Body of pancreas (tissue), 4 donors: Measurements from ENCODE around the gene TMCO4. TPM values are rescaled to one million over a fixed set of nuclear protein-coding genes. Genes with fewer than 3 reads are reported as not detected.

Experiments
- ATAC-seq: fragments of 150-250 bp; one replicate; pipeline ENCODE4 v1.9.1; 2016
- DNase-seq, 4 donors: peaks; one replicate each; pipeline ENCODE4 v3.0.0-alpha.2; 2019
- H3K27ac ChIP-seq, 4 donors: fragments of 200-600 bp; sonication (generic); 1 replicate in 3 of 4; 2 replicates in 1 of 4; pipeline versions ENCODE4 v1.5.1 to v1.6.1; 2016 to 2019; ENCODE audit warnings: mild to moderate bottlenecking in 1 of 4, mixed read lengths in 1 of 4, moderate library complexity in 1 of 4
- H3K27me3 ChIP-seq, 2 donors: fragments of 200-600 bp; sonication (generic); one replicate each; pipeline ENCODE4 v1.6.0; 2016; ENCODE audit warnings: mild to moderate bottlenecking in 1 of 2
- H3K36me3 ChIP-seq, 2 donors: fragments of 200-600 bp; sonication (generic); replicated peaks in 1 of 2; 2 replicates each; pipeline ENCODE4 v1.5.1; 2016; ENCODE audit warnings: low read depth in 2 of 2; ENCODE audit not compliant: insufficient read depth in 1 of 2
- H3K4me1 ChIP-seq: fragments of 200-600 bp; sonication (generic); one replicate; pipeline ENCODE4 v1.6.0; 2016
- H3K4me3 ChIP-seq, 2 donors: fragments of 200-600 bp; sonication (generic); 1 replicate in 1 of 2; 2 replicates in 1 of 2; pipeline ENCODE4 v1.5.1; 2016 to 2019
- H3K9me3 ChIP-seq, 3 donors: fragments of 200-600 bp; sonication (generic); 1 replicate in 2 of 3; 2 replicates in 1 of 3; pipeline ENCODE4 v1.5.1; 2016
- CTCF ChIP-seq, 7 experiments: fragments of 450-650 bp in 4 of 7; fragments of 200-600 bp in 3 of 7; sonication (generic) in 3 of 7; IDR thresholded peaks; one replicate each; pipeline ENCODE4 v1.5.1; 2016 to 2019; ENCODE audit warnings: antibody characterized with exemption in 7 of 7
- POLR2A ChIP-seq, 3 donors: fragments of 450-650 bp; IDR thresholded peaks; one replicate each; pipeline ENCODE4 v1.6.1; 2016; ENCODE audit warnings: antibody characterized with exemption in 3 of 3, mild to moderate bottlenecking in 2 of 3
- WGBS, 2 donors: methylation state at CpG; one replicate each; pipeline ENCODE4 v1.1.5; 2017; 5-methylcytosine and 5-hydroxymethylcytosine counted together
- intact Hi-C: fragments of 100-400 bp; cut with DNase I; formaldehyde crosslinking; loops from one replicate; pipeline ENCODE4 v1.15.1; 2023
- total RNA-seq, 2 donors: library from RNA; depleted of rRNA; stranded (reverse); fragments of >200 nt; gene quantifications; one replicate each; pipeline ENCODE4 v1.1.0, GENCODE V29; 2016

TMCO4 gene
- total RNA-seq, 2 donors from 2014 or later: 31.3 to 36.3 TPM

GRCh38 chr1:19687414-19687813 is 112.3 kb downstream of the TMCO4 start:
- WGBS, 2 donors: 92 to 100% methylated on average over 1 of the region's 1 CpG

GRCh38 chr1:19685994-19686393 is 113.7 kb downstream of the TMCO4 start:
- DNase-seq (no peak), ATAC-seq (no peak)
- WGBS, 2 donors: 89 to 90% methylated on average over 7 to 9 of the region's 9 CpGs
- no peaks in the 10 kb centered on the region for H3K9me3 ChIP-seq
- H3K36me3 ChIP-seq: peaks cover 0 to 5% of the 10 kb centered on the region in 2 donors
- no peaks in the 10 kb centered on the region for H3K4me1 ChIP-seq
- intact Hi-C loops: no loop called here
- no peak overlapping the region for H3K4me3 ChIP-seq
- no peak overlapping the region for H3K27ac ChIP-seq
- H3K27me3 ChIP-seq: no peaks in the 10 kb centered on the region
- TF ChIP-seq CTCF (IDR thresholded peaks at IDR 0.05): no peak
- TF ChIP-seq POLR2A (IDR thresholded peaks at IDR 0.05): no peak

More at GRCh38 chr1:19687414-19687813, 112.3 kb downstream of the TMCO4 start:
- DNase-seq: no peak
- intact Hi-C loops: no loop called here
- Histone ChIP-seq H3K4me3 (no peak overlapping the region), H3K36me3 (peaks cover 0 to 11% of the 10 kb centered on the region in 2 donors), H3K27ac (no peak overlapping the region), H3K27me3 (no peaks in the 10 kb centered on the region), H3K9me3 (no peaks in the 10 kb centered on the region), H3K4me1 (no peaks in the 10 kb centered on the region)
- TF ChIP-seq POLR2A (IDR thresholded peaks at IDR 0.05) (no peak), CTCF (IDR thresholded peaks at IDR 0.05) (no peak)
- ATAC-seq: no peak

GRCh38 chr1:19684677-19685076 is 115.0 kb downstream of the TMCO4 start:
- TF ChIP-seq POLR2A (IDR thresholded peaks at IDR 0.05): no peak
- no peak for TF ChIP-seq CTCF (IDR thresholded peaks at IDR 0.05)
- 71 to 85% methylated on average over 2 of the region's 2 CpGs for WGBS, 2 donors
- H3K36me3 ChIP-seq: peaks cover 0 to 2% of the 10 kb centered on the region in 2 donors

GRCh38 chr1:19683351-19683750 is 116.4 kb downstream of the TMCO4 start:
- intact Hi-C loops: no loop called here
- H3K36me3 ChIP-seq: peaks cover 0 to 2% of the 10 kb centered on the region in 2 donors
- ATAC-seq (no peak), DNase-seq (no peak)
- H3K9me3 ChIP-seq: no peaks in the 10 kb centered on the region
- H3K4me3 ChIP-seq: no peak overlapping the region
- H3K4me1 ChIP-seq: no peaks in the 10 kb centered on the region
- no peaks in the 10 kb centered on the region for H3K27me3 ChIP-seq
- no peak for TF ChIP-seq POLR2A (IDR thresholded peaks at IDR 0.05)
- no peak for TF ChIP-seq CTCF (IDR thresholded peaks at IDR 0.05)
- no peak overlapping the region for H3K27ac ChIP-seq
- WGBS, 2 donors: 94 to 95% methylated on average over 3 to 8 of the region's 8 CpGs

More at GRCh38 chr1:19684677-19685076, 115.0 kb downstream of the TMCO4 start:
- ATAC-seq (no peak), DNase-seq (no peak)
- H3K27ac ChIP-seq: no peak overlapping the region
- no peaks in the 10 kb centered on the region for H3K27me3 ChIP-seq
- H3K9me3 ChIP-seq: no peaks in the 10 kb centered on the region
- no peaks in the 10 kb centered on the region for H3K4me1 ChIP-seq
- intact Hi-C loops: no loop called here
- no peak overlapping the region for H3K4me3 ChIP-seq

GRCh38 chr1:19682901-19683300 is 116.8 kb downstream of the TMCO4 start:
- DNase-seq: no peak
- Histone ChIP-seq H3K4me1 (no peaks in the 10 kb centered on the region), H3K27me3 (no peaks in the 10 kb centered on the region), H3K9me3 (no peaks in the 10 kb centered on the region), H3K4me3 (no peak overlapping the region), H3K36me3 (peaks cover 0 to under 1% of the 10 kb centered on the region in 2 donors), H3K27ac (no peak overlapping the region)
- no peak for ATAC-seq
- intact Hi-C loops: no loop called here
- TF ChIP-seq POLR2A (IDR thresholded peaks at IDR 0.05): no peak
- TF ChIP-seq CTCF (IDR thresholded peaks at IDR 0.05): no peak
- WGBS, 2 donors: 67 to 86% methylated on average over 3 to 7 of the region's 7 CpGs
